ENCODE measurements around the gene ESPN. TPM values are rescaled to one million over a fixed set of nuclear protein-coding genes. Genes with fewer than 3 reads are reported as not detected.
A peak's percentile ranks its signal among the peaks of the same experiment; 100 is the strongest.

Gene ESPN
- total RNA-seq, 4 donors from 2014 or later = 14.5 to 22.2 (median 18.6) TPM

- intact Hi-C loops (cut with DNase I) = no loop called here
- DNase-seq = no peak
- Histone ChIP-seq H3K4me3 (peak overlapping the region in 1 of 4 donors; percentile 57), H3K9me3 (no peaks in the 10 kb centered on the region), H3K4me1 (peaks cover 17 to 30% (median 21%) of the 10 kb centered on the region in 3 donors), H3K36me3 (peaks cover 0 to under 1% (median 0%) of the 10 kb centered on the region in 3 donors), H3K27me3 (peaks cover 9 to 90% (median 17%) of the 10 kb centered on the region in 4 donors), H3K27ac (no peak overlapping the region)
- 42% methylated on average over 2 of the region's 4 CpGs; no CpG with 5 or more reads in 1 of the 2 donors for WGBS, 2 donors
- TF ChIP-seq POLR2A (IDR thresholded peaks at IDR 0.05) (no peak), CTCF (IDR thresholded peaks at IDR 0.05) (no peak)
These were observed 22.1 kb downstream of the ESPN start for GRCh38 chr1:6446665-6447015.

- Histone ChIP-seq H3K27ac (no peak overlapping the region), H3K4me1 (peaks cover 17 to 30% (median 21%) of the 10 kb centered on the region in 3 donors), H3K9me3 (no peaks in the 10 kb centered on the region), H3K27me3 (peaks cover 9 to 90% (median 17%) of the 10 kb centered on the region in 4 donors), H3K36me3 (peaks cover 0 to 6% (median 0%) of the 10 kb centered on the region in 3 donors), H3K4me3 (peak overlapping the region in 3 of 4 donors; percentile 13 to 57 (median 35))
- TF ChIP-seq CTCF (IDR thresholded peaks at IDR 0.05) (no peak), POLR2A (IDR thresholded peaks at IDR 0.05) (no peak)
- no peak for DNase-seq
- WGBS, 2 donors = 7% methylated on average over 10 of the region's 67 CpGs; no CpG with 5 or more reads in 1 of the 2 donors
- intact Hi-C loops (cut with DNase I) = no loop called here
These were observed 22.6 kb downstream of the ESPN start for GRCh38 chr1:6447016-6447817.

GRCh38 chr1:6447818-6448748 is 23.5 kb downstream of the ESPN start:
- H3K4me3 ChIP-seq = peak overlapping the region in 3 of 4 donors; percentile 13 to 57 (median 35)
- no peak for DNase-seq

GRCh38 chr1:6448749-6449631 is 24.4 kb downstream of the ESPN start:
- no peak for DNase-seq
- peaks cover 9 to 97% (median 17%) of the 10 kb centered on the region in 4 donors for H3K27me3 ChIP-seq
- no peak overlapping the region for H3K27ac ChIP-seq
- H3K4me1 ChIP-seq = peaks cover 17 to 34% (median 21%) of the 10 kb centered on the region in 3 donors
- no peak for TF ChIP-seq POLR2A (IDR thresholded peaks at IDR 0.05)
- TF ChIP-seq CTCF (IDR thresholded peaks at IDR 0.05) = no peak
- no peaks in the 10 kb centered on the region for H3K9me3 ChIP-seq
- intact Hi-C loops (cut with DNase I) = no loop called here
- H3K36me3 ChIP-seq = peaks cover 0 to 6% (median 0%) of the 10 kb centered on the region in 3 donors
- H3K4me3 ChIP-seq = peak overlapping the region in 3 of 4 donors; percentile 13 to 57 (median 35)
- WGBS, 2 donors = 43 to 57% methylated on average over 5 to 8 of the region's 66 CpGs

More at GRCh38 chr1:6447818-6448748, 23.5 kb downstream of the ESPN start:
- Histone ChIP-seq H3K27ac (no peak overlapping the region), H3K9me3 (no peaks in the 10 kb centered on the region), H3K36me3 (peaks cover 0 to 6% (median 0%) of the 10 kb centered on the region in 3 donors), H3K4me1 (peaks cover 17 to 30% (median 21%) of the 10 kb centered on the region in 3 donors), H3K27me3 (peaks cover 9 to 97% (median 17%) of the 10 kb centered on the region in 4 donors)
- TF ChIP-seq CTCF (IDR thresholded peaks at IDR 0.05) = peak in 1 of 6 experiments; percentile 24
- no peak for TF ChIP-seq POLR2A (IDR thresholded peaks at IDR 0.05)
- intact Hi-C loops (cut with DNase I) = no loop called here
- 0% methylated on average over 2 of the region's 68 CpGs; no CpG with 5 or more reads in 1 of the 2 donors for WGBS, 2 donors

Data from esophagus squamous epithelium (tissue), 5 donors.